ENCODE measurements around the gene ISY1.
"Not testable (repeated sequence)": the region's sequence is repeated elsewhere in the genome, so short reads cannot be mapped to it uniquely, and the experiment has no call there.

The ISY1 gene

GRCh38 chr3:129105862-129106261 lies 55.0 kb downstream of the ISY1 start:
- intact Hi-C loops (cut with micrococcal nuclease), result no loop called here
- peaks cover 95% of the 10 kb centered on the region for H3K36me3 Mint-ChIP-seq (ENCODE audit: low read depth)
- H3K4me3 Mint-ChIP-seq, result no peak overlapping the region
- no peaks in the 10 kb centered on the region for H3K9me3 Mint-ChIP-seq
- peaks cover 31% of the 10 kb centered on the region for H3K4me1 Mint-ChIP-seq (ENCODE audit: low read depth)
- H3K27ac Mint-ChIP-seq, result no peak overlapping the region
- H3K27me3 Mint-ChIP-seq, result no peaks in the 10 kb centered on the region

GRCh38 chr3:129104498-129105079 lies 56.3 kb downstream of the ISY1 start:
- no peak overlapping the region for H3K27ac Mint-ChIP-seq
- H3K36me3 Mint-ChIP-seq (ENCODE audit: low read depth), result peaks cover 94% of the 10 kb centered on the region
- H3K4me1 Mint-ChIP-seq (ENCODE audit: low read depth), result peaks cover 31% of the 10 kb centered on the region
- H3K4me3 Mint-ChIP-seq, result no peak overlapping the region
- no peaks in the 10 kb centered on the region for H3K9me3 Mint-ChIP-seq
- H3K27me3 Mint-ChIP-seq, result no peaks in the 10 kb centered on the region
- intact Hi-C loops (cut with micrococcal nuclease), result no loop called here

GRCh38 chr3:129104051-129104450 lies 56.8 kb downstream of the ISY1 start:
- intact Hi-C loops (cut with micrococcal nuclease), result no loop called here
- Mint-ChIP-seq H3K36me3 (ENCODE audit: low read depth) (peaks cover 94% of the 10 kb centered on the region), H3K27me3 (no peaks in the 10 kb centered on the region), H3K4me1 (ENCODE audit: low read depth) (peaks cover 31% of the 10 kb centered on the region), H3K4me3 (no peak overlapping the region), H3K9me3 (no peaks in the 10 kb centered on the region), H3K27ac (no peak overlapping the region)

- no peak overlapping the region for H3K4me3 Mint-ChIP-seq
These were observed 57.6 kb downstream of the ISY1 start for GRCh38 chr3:129103296-129103695.

GRCh38 chr3:129101370-129102138 lies 59.3 kb downstream of the ISY1 start:
- no peak overlapping the region for H3K27ac Mint-ChIP-seq

More at GRCh38 chr3:129103296-129103695, 57.6 kb downstream of the ISY1 start:
- peaks cover 31% of the 10 kb centered on the region for H3K4me1 Mint-ChIP-seq (ENCODE audit: low read depth)
- intact Hi-C loops (cut with micrococcal nuclease), result no loop called here
- no peak overlapping the region for H3K27ac Mint-ChIP-seq
- H3K9me3 Mint-ChIP-seq, result no peaks in the 10 kb centered on the region
- no peaks in the 10 kb centered on the region for H3K27me3 Mint-ChIP-seq
- peaks cover 91% of the 10 kb centered on the region for H3K36me3 Mint-ChIP-seq (ENCODE audit: low read depth)

GRCh38 chr3:129100274-129100673 lies 60.6 kb downstream of the ISY1 start:
- H3K27me3 Mint-ChIP-seq, result no peaks in the 10 kb centered on the region
- H3K36me3 Mint-ChIP-seq (ENCODE audit: low read depth), result peaks cover 93% of the 10 kb centered on the region
- H3K4me1 Mint-ChIP-seq (ENCODE audit: low read depth), result peaks cover 26% of the 10 kb centered on the region
- intact Hi-C loops (cut with micrococcal nuclease), result no loop called here
- H3K4me3 Mint-ChIP-seq, result no peak overlapping the region
- no peak overlapping the region for H3K27ac Mint-ChIP-seq
- no peaks in the 10 kb centered on the region for H3K9me3 Mint-ChIP-seq

More at GRCh38 chr3:129101370-129102138, 59.3 kb downstream of the ISY1 start:
- intact Hi-C loops (cut with micrococcal nuclease), result no loop called here
- Mint-ChIP-seq H3K36me3 (ENCODE audit: low read depth) (peaks cover 91% of the 10 kb centered on the region), H3K4me1 (ENCODE audit: low read depth) (peaks cover 26% of the 10 kb centered on the region), H3K4me3 (no peak overlapping the region), H3K27me3 (no peaks in the 10 kb centered on the region), H3K9me3 (no peaks in the 10 kb centered on the region)

- H3K27ac Mint-ChIP-seq, result no peak overlapping the region
- H3K36me3 Mint-ChIP-seq (ENCODE audit: low read depth), result peaks cover 91% of the 10 kb centered on the region
- no peak overlapping the region for H3K4me3 Mint-ChIP-seq
- H3K27me3 Mint-ChIP-seq, result no peaks in the 10 kb centered on the region
- intact Hi-C loops (cut with micrococcal nuclease), result no loop called here
- no peaks in the 10 kb centered on the region for H3K9me3 Mint-ChIP-seq
- peaks cover 4% of the 10 kb centered on the region for H3K4me1 Mint-ChIP-seq (ENCODE audit: low read depth)
These were observed 65.6 kb downstream of the ISY1 start for GRCh38 chr3:129095285-129095684.

GRCh38 chr3:129088312-129088711 lies 72.6 kb downstream of the ISY1 start:
- H3K27me3 Mint-ChIP-seq; H3K27ac Mint-ChIP-seq; H3K9me3 Mint-ChIP-seq; H3K4me3 Mint-ChIP-seq; H3K4me1 Mint-ChIP-seq (ENCODE audit: low read depth); intact Hi-C loops (cut with micrococcal nuclease): not testable (repeated sequence)
- peaks cover 24% of the 10 kb centered on the region for H3K36me3 Mint-ChIP-seq (ENCODE audit: low read depth)

GRCh38 chr3:129087904-129088303 lies 73.0 kb downstream of the ISY1 start:
- H3K27ac Mint-ChIP-seq; intact Hi-C loops (cut with micrococcal nuclease): not testable (repeated sequence)

GRCh38 chr3:129087138-129087702 lies 73.6 kb downstream of the ISY1 start:
- Mint-ChIP-seq H3K36me3 (ENCODE audit: low read depth) (peaks cover 13% of the 10 kb centered on the region), H3K27ac (no peak overlapping the region), H3K9me3 (no peaks in the 10 kb centered on the region), H3K4me1 (ENCODE audit: low read depth) (peaks cover 2% of the 10 kb centered on the region), H3K27me3 (no peaks in the 10 kb centered on the region), H3K4me3 (no peak overlapping the region)
- intact Hi-C loops (cut with micrococcal nuclease), result no loop called here

More at GRCh38 chr3:129087904-129088303, 73.0 kb downstream of the ISY1 start:
- not testable (repeated sequence) for H3K4me3 Mint-ChIP-seq; H3K9me3 Mint-ChIP-seq; H3K27me3 Mint-ChIP-seq; H3K4me1 Mint-ChIP-seq (ENCODE audit: low read depth)
- H3K36me3 Mint-ChIP-seq (ENCODE audit: low read depth), result peaks cover 20% of the 10 kb centered on the region

GRCh38 chr3:129085818-129086217 lies 75.0 kb downstream of the ISY1 start:
- Mint-ChIP-seq H3K4me1 (ENCODE audit: low read depth) (peaks cover 6% of the 10 kb centered on the region), H3K27ac (no peak overlapping the region), H3K36me3 (ENCODE audit: low read depth) (no peaks in the 10 kb centered on the region), H3K4me3 (no peak overlapping the region), H3K27me3 (peaks cover 4% of the 10 kb centered on the region), H3K9me3 (no peaks in the 10 kb centered on the region)
- intact Hi-C loops (cut with micrococcal nuclease), result no loop called here

GRCh38 chr3:129085165-129085715 lies 75.6 kb downstream of the ISY1 start:
- no peaks in the 10 kb centered on the region for H3K9me3 Mint-ChIP-seq
- no peak overlapping the region for H3K4me3 Mint-ChIP-seq
- no peaks in the 10 kb centered on the region for H3K36me3 Mint-ChIP-seq (ENCODE audit: low read depth)
- intact Hi-C loops (cut with micrococcal nuclease), result no loop called here
- H3K27me3 Mint-ChIP-seq, result peaks cover 4% of the 10 kb centered on the region
- no peak overlapping the region for H3K27ac Mint-ChIP-seq
- peaks cover 6% of the 10 kb centered on the region for H3K4me1 Mint-ChIP-seq (ENCODE audit: low read depth)

- intact Hi-C loops (cut with micrococcal nuclease), result no loop called here
- Mint-ChIP-seq H3K9me3 (no peaks in the 10 kb centered on the region), H3K36me3 (ENCODE audit: low read depth) (no peaks in the 10 kb centered on the region), H3K4me1 (ENCODE audit: low read depth) (peaks cover 6% of the 10 kb centered on the region), H3K4me3 (no peak overlapping the region), H3K27me3 (peaks cover 4% of the 10 kb centered on the region), H3K27ac (no peak overlapping the region)
These were observed 76.4 kb downstream of the ISY1 start for GRCh38 chr3:129084501-129084900.

GRCh38 chr3:129082026-129082425 lies 78.8 kb downstream of the ISY1 start:
- peaks cover 6% of the 10 kb centered on the region for H3K4me1 Mint-ChIP-seq (ENCODE audit: low read depth)
- intact Hi-C loops (cut with micrococcal nuclease), result no loop called here

More at GRCh38 chr3:129082026-129082425, 78.8 kb downstream of the ISY1 start:
- Mint-ChIP-seq H3K27me3 (peaks cover 4% of the 10 kb centered on the region), H3K27ac (no peak overlapping the region), H3K9me3 (no peaks in the 10 kb centered on the region), H3K4me3 (no peak overlapping the region), H3K36me3 (ENCODE audit: low read depth) (no peaks in the 10 kb centered on the region)

Data from dendritic cell treated with granulocyte-macrophage colony-stimulating factor and Interleukin-4, amounts not matched to agents 40 ng/mL and 50 ng/mL, for 4 days (primary cell).